MM.1S (cell line): ENCODE data around the gene BRF1.

ENCODE experiments used
- EZH2 ChIP-seq: fragments of 300-600 bp; sonication (generic); optimal IDR thresholded peaks from 2 replicates; pipeline ENCODE3; 2017; ENCODE audit warnings: low read depth, mild to moderate bottlenecking, antibody characterized with exemption, low read length, mixed read lengths
- TF ChIP-seq, protein P1 (sequence below): fragments of 300-600 bp; sonication (generic); IDR thresholded peaks from 2 replicates; pipeline ENCODE4 v1.5.1; 2016; ENCODE audit warnings: antibody characterized with exemption, low read length, mixed read lengths

DNA sequence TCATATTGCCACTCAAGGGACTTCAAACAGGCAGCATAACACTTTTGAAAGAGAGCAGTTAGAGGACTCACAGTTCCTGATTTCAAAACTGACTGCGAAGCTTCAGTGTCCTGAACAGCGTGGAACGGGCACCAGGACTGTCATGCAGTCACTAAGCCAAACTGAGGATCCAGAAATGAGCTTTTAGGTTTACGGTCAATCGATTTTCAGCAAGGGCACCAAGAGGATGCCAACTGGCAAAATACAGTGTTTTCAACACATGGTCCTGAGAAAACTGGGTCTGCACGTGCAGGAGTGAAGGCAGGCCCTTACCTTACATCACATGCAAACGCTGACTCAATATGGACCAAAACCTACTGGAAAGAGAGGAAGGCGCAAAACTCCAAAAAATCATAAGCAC is 15.6 kb downstream of the BRF1 start:
- TF ChIP-seq EZH2: no peak
- TF ChIP-seq, protein P1, sequence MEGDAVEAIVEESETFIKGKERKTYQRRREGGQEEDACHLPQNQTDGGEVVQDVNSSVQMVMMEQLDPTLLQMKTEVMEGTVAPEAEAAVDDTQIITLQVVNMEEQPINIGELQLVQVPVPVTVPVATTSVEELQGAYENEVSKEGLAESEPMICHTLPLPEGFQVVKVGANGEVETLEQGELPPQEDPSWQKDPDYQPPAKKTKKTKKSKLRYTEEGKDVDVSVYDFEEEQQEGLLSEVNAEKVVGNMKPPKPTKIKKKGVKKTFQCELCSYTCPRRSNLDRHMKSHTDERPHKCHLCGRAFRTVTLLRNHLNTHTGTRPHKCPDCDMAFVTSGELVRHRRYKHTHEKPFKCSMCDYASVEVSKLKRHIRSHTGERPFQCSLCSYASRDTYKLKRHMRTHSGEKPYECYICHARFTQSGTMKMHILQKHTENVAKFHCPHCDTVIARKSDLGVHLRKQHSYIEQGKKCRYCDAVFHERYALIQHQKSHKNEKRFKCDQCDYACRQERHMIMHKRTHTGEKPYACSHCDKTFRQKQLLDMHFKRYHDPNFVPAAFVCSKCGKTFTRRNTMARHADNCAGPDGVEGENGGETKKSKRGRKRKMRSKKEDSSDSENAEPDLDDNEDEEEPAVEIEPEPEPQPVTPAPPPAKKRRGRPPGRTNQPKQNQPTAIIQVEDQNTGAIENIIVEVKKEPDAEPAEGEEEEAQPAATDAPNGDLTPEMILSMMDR: no peak
